HepG2 (cell line): ENCODE data around the gene TEDC1. TPM values are rescaled to one million over a fixed set of nuclear protein-coding genes. Genes with fewer than 3 reads are reported as not detected.
A peak's percentile ranks its signal among the peaks of the same experiment; 100 is the strongest.

Source experiments
- KLF15 ChIP-seq: sonication (generic); formaldehyde crosslinking; IDR thresholded peaks from 2 replicates; pipeline ENCODE4 v1.8.1; 2023; ENCODE audit warnings: borderline replicate concordance, mild to moderate bottlenecking, inconsistent platforms, missing genetic modification reagents, mixed read lengths
- MEIS1 ChIP-seq: sonication (generic); formaldehyde crosslinking; IDR thresholded peaks from 2 replicates; pipeline ENCODE4 v1.9.0; 2021; ENCODE audit warnings: mild to moderate bottlenecking, missing genetic modification reagents, moderate library complexity, borderline replicate concordance
- STAG1 ChIP-seq: sonication (generic); formaldehyde crosslinking; IDR thresholded peaks from 2 replicates; pipeline ENCODE4 v1.4.0; 2020; ENCODE audit warnings: missing genetic modification reagents
- TCF7 ChIP-seq: sonication (generic); IDR thresholded peaks from 2 replicates; pipeline ENCODE4 v1.6.1; 2016; ENCODE audit warnings: antibody characterized with exemption, low read depth
- ZNF230 ChIP-seq: sonication (generic); formaldehyde crosslinking; IDR thresholded peaks from 2 replicates; pipeline ENCODE4 v1.4.0; 2020; ENCODE audit warnings: mild to moderate bottlenecking, missing genetic modification reagents
- polyA plus RNA-seq, 8 experiments: library from polyadenylated mRNA; depleted of rRNA in 3 of 8; stranded (reverse) in 7 of 8; unstranded in 1 of 8; fragments of >200 nt; fragmentation: Illumina TruSeq in 4 of 8; extraction: Trizol in 4 of 8; gene quantifications; 2 replicates each; pipeline versions ENCODE4 v1.2.1 to v1.2.3, GENCODE V29; 2011 to 2016; ENCODE audit warnings: low read depth in 4 of 8, missing spikeins in 1 of 8, mixed read lengths in 1 of 8; ENCODE audit not compliant: insufficient read depth in 1 of 8
- total RNA-seq, 5 experiments: library from RNA; depleted of rRNA; stranded (reverse); fragments of >200 nt; fragmentation: Illumina TruSeq; extraction: Trizol; gene quantifications; 2 replicates each; pipeline ENCODE4 v1.2.3, GENCODE V29; 2016; ENCODE audit warnings: low read depth in 1 of 5
- TF ChIP-seq, protein P1 (sequence below): sonication (generic); formaldehyde crosslinking; conservative IDR thresholded peaks from 2 replicates; pipeline ENCODE4 v1.4.0; 2020; ENCODE audit warnings: missing genetic modification reagents
- TF ChIP-seq, protein P2 (sequence below): sonication (generic); formaldehyde crosslinking; IDR thresholded peaks from 2 replicates; pipeline ENCODE4 v1.4.0; 2020; ENCODE audit warnings: mild to moderate bottlenecking, missing genetic modification reagents
- TF ChIP-seq, protein P3 (sequence below): sonication (generic); formaldehyde crosslinking; IDR thresholded peaks from 2 replicates; pipeline ENCODE4 v1.8.1; 2023; ENCODE audit warnings: missing genetic modification reagents, mild to moderate bottlenecking, borderline replicate concordance
- TF ChIP-seq, protein P4 (sequence below): sonication (generic); formaldehyde crosslinking; conservative IDR thresholded peaks from 2 replicates; pipeline ENCODE4 v1.8.0; 2022; ENCODE audit warnings: mild to moderate bottlenecking, moderate library complexity, missing genetic modification reagents
- TF ChIP-seq, protein P5 (sequence below), 2 experiments: sonication (generic) in 1 of 2; formaldehyde crosslinking in 1 of 2; IDR thresholded peaks; 2 replicates each; pipeline versions ENCODE4 v1.6.1 to v1.9.0; 2014 to 2022; ENCODE audit warnings: antibody characterized with exemption in 1 of 2, borderline replicate concordance in 1 of 2, inconsistent platforms in 1 of 2, low read depth in 1 of 2, missing genetic modification reagents in 1 of 2
- TF ChIP-seq, protein P6 (sequence below): sonication (generic); formaldehyde crosslinking; IDR thresholded peaks from 2 replicates; pipeline ENCODE4 v1.5.1; 2020; ENCODE audit warnings: mild to moderate bottlenecking, moderate library complexity, missing genetic modification reagents

The TEDC1 gene
- total and polyA plus RNA-seq, 2 of the 13 experiments (the other 11 are each of a cell fraction or from before 2014, with no cell fraction given), result 5.7 to 27.4 TPM

DNA sequence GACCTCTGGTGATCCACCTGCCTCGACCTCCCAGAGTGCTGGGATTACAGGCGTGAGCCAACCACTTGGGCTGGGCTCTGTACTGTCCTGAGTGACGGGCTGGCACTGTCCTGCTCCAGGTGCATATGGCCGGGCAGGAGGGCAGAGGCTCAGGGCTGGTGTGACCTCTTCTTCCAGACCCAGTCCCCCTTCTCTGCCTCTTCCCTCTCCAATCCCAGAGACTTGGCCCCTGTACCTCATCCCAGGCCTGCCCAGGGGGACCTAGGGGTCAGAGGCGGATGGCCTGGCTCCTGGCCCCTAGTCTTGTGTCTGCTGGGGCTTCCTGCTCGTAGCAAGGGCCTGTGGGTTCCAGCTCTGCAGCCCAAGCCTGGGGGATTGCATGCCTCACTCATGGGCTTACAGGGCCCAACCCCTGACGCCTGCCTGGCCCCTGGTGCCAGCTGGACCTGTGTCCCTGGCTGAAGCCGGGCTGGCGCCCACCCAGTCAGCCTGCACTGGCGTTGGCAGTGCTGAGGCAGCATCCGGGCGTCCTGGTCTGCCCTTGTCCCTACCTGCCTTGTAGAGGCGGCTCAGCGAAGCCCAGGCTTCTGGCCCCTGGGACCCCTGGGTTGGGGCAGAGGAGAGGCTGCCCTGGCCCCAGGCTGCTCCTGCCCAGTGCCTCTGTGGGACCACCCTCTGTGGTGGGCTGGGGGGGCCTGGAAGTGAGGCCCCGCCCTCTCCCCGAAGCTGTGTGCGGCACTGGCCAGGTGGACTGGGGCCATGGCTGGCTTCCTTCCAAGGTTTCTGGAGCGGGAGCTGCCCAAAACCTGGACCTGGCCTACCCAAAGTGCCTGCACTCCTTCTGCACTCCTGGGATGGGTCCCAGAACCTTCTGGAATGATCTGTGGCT lies 4.3 kb downstream of the TEDC1 start (continued):
- TF ChIP-seq, protein P1, sequence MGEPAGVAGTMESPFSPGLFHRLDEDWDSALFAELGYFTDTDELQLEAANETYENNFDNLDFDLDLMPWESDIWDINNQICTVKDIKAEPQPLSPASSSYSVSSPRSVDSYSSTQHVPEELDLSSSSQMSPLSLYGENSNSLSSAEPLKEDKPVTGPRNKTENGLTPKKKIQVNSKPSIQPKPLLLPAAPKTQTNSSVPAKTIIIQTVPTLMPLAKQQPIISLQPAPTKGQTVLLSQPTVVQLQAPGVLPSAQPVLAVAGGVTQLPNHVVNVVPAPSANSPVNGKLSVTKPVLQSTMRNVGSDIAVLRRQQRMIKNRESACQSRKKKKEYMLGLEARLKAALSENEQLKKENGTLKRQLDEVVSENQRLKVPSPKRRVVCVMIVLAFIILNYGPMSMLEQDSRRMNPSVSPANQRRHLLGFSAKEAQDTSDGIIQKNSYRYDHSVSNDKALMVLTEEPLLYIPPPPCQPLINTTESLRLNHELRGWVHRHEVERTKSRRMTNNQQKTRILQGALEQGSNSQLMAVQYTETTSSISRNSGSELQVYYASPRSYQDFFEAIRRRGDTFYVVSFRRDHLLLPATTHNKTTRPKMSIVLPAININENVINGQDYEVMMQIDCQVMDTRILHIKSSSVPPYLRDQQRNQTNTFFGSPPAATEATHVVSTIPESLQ (CRISPR knock-in tag), result no peak
- TF ChIP-seq ZNF230 (CRISPR knock-in tag) (0 out of 2 replicates have a peak, but pooled peaks have one; percentile 30), TCF7 (no peak), STAG1 (CRISPR knock-in tag) (0 out of 2 replicates have a peak, but pooled peaks have one; percentile 12), KLF15 (no peak), MEIS1 (CRISPR knock-in tag) (no peak)
- TF ChIP-seq, protein P2, sequence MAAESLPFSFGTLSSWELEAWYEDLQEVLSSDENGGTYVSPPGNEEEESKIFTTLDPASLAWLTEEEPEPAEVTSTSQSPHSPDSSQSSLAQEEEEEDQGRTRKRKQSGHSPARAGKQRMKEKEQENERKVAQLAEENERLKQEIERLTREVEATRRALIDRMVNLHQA (CRISPR knock-in tag), result no peak
- TF ChIP-seq, protein P3, sequence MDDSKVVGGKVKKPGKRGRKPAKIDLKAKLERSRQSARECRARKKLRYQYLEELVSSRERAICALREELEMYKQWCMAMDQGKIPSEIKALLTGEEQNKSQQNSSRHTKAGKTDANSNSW (CRISPR knock-in tag), result no peak
- TF ChIP-seq, protein P4, sequence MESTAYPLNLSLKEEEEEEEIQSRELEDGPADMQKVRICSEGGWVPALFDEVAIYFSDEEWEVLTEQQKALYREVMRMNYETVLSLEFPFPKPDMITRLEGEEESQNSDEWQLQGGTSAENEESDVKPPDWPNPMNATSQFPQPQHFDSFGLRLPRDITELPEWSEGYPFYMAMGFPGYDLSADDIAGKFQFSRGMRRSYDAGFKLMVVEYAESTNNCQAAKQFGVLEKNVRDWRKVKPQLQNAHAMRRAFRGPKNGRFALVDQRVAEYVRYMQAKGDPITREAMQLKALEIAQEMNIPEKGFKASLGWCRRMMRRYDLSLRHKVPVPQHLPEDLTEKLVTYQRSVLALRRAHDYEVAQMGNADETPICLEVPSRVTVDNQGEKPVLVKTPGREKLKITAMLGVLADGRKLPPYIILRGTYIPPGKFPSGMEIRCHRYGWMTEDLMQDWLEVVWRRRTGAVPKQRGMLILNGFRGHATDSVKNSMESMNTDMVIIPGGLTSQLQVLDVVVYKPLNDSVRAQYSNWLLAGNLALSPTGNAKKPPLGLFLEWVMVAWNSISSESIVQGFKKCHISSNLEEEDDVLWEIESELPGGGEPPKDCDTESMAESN (CRISPR knock-in tag), result 0 out of 2 replicates have a peak, but pooled peaks have one; percentile 61
- TF ChIP-seq, protein P5, sequence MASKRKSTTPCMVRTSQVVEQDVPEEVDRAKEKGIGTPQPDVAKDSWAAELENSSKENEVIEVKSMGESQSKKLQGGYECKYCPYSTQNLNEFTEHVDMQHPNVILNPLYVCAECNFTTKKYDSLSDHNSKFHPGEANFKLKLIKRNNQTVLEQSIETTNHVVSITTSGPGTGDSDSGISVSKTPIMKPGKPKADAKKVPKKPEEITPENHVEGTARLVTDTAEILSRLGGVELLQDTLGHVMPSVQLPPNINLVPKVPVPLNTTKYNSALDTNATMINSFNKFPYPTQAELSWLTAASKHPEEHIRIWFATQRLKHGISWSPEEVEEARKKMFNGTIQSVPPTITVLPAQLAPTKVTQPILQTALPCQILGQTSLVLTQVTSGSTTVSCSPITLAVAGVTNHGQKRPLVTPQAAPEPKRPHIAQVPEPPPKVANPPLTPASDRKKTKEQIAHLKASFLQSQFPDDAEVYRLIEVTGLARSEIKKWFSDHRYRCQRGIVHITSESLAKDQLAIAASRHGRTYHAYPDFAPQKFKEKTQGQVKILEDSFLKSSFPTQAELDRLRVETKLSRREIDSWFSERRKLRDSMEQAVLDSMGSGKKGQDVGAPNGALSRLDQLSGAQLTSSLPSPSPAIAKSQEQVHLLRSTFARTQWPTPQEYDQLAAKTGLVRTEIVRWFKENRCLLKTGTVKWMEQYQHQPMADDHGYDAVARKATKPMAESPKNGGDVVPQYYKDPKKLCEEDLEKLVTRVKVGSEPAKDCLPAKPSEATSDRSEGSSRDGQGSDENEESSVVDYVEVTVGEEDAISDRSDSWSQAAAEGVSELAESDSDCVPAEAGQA (IDR thresholded peaks at IDR 0.05; ENCODE audit: low read depth), result no peak
- TF ChIP-seq, protein P5 (CRISPR knock-in tag; IDR thresholded peaks at IDR 0.05; ENCODE audit: borderline replicate concordance), result no peak
- TF ChIP-seq, protein P6, sequence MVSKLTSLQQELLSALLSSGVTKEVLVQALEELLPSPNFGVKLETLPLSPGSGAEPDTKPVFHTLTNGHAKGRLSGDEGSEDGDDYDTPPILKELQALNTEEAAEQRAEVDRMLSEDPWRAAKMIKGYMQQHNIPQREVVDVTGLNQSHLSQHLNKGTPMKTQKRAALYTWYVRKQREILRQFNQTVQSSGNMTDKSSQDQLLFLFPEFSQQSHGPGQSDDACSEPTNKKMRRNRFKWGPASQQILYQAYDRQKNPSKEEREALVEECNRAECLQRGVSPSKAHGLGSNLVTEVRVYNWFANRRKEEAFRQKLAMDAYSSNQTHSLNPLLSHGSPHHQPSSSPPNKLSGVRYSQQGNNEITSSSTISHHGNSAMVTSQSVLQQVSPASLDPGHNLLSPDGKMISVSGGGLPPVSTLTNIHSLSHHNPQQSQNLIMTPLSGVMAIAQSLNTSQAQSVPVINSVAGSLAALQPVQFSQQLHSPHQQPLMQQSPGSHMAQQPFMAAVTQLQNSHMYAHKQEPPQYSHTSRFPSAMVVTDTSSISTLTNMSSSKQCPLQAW (CRISPR knock-in tag), result no peak
